Measurements from ENCODE around the gene SIRT3.

DNA sequence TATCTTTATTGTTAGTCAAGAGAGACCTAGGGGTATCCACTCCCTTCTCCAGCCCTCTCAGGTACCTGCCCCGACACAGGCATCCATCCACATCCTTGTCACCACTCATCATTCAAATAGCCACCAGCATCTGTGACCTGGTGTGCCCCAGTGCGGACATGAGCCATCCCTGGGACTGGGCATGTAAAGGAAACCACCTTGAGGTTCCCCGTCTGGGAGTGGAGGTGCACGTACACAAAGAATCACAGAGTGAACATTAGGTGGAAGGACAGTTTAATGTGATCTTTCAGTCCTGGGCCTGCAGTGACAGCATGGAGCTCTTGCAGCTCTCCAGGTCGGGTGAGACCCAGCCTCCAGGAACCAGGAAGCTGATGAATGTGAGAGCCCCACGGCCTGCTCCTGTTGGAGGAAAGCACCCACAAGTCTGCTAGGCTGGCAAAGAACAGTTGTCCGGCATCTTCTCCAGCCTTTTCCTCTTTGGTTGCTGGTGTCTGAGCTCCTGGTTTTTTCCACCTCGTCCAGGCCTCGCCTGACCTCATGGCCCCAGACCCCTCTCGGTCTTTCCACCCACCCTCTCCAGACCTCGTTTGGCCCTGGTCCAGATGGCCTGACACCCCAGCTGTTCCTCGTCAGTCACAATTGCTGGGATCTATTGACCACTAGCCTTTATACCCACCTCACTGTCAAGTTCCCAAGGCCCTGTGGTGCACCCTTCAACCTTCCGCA lies 17.2 kb upstream of the SIRT3 start:
- TF ChIP-seq, protein P1, sequence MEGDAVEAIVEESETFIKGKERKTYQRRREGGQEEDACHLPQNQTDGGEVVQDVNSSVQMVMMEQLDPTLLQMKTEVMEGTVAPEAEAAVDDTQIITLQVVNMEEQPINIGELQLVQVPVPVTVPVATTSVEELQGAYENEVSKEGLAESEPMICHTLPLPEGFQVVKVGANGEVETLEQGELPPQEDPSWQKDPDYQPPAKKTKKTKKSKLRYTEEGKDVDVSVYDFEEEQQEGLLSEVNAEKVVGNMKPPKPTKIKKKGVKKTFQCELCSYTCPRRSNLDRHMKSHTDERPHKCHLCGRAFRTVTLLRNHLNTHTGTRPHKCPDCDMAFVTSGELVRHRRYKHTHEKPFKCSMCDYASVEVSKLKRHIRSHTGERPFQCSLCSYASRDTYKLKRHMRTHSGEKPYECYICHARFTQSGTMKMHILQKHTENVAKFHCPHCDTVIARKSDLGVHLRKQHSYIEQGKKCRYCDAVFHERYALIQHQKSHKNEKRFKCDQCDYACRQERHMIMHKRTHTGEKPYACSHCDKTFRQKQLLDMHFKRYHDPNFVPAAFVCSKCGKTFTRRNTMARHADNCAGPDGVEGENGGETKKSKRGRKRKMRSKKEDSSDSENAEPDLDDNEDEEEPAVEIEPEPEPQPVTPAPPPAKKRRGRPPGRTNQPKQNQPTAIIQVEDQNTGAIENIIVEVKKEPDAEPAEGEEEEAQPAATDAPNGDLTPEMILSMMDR (IDR thresholded peaks at IDR 0.05) = no peak
- no peak for TF ChIP-seq POLR2A (IDR thresholded peaks at IDR 0.05)
